HPDE6-E6E7 (cell line): Measurements from ENCODE around the gene ACTL8.

Experiments
- DNase-seq: peaks from one replicate; pipeline ENCODE4 v3.0.0; 2011; ENCODE audit warnings: missing footprints; ENCODE audit errors: extremely low spot score

Gene ACTL8, protein sequence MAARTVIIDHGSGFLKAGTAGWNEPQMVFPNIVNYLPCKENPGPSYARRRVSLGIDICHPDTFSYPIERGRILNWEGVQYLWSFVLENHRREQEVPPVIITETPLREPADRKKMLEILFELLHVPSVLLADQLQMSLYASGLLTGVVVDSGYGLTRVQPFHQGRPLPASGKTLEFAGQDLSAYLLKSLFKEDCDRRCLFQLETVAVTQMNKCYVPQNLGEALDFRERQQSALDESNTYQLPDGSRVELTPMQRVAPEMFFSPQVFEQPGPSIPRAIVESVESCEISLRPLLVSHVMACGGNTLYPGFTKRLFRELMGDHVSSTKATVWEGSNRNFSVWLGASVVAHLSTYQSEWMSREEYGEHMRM

DNA sequence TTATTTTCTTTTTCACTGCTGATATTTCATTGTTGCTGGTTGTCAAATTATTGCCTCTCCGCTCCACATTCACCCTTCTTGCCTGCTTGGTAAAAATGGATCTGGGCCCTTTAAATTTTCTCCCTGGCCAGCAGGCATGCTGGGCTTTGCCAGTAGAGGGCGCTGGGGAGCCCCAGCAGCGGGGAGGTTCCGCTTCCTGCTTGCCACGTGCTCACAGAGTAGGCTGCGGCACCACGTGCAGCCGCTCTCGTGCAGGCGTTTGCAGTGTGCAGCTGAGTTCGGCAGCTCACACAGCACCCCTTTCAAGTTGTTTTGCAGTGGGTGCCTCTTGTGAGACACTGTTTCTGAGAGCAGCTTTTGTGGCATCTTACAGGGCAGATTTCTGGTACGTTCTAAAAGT is at the start of gene ACTL8:
ACTL8 (plus strand) TSS at position 214 of the 400 bp plus-strand sequence. CDS start 67,676 bp downstream, outside the sequence.
- DNase-seq: no peak

DNA sequence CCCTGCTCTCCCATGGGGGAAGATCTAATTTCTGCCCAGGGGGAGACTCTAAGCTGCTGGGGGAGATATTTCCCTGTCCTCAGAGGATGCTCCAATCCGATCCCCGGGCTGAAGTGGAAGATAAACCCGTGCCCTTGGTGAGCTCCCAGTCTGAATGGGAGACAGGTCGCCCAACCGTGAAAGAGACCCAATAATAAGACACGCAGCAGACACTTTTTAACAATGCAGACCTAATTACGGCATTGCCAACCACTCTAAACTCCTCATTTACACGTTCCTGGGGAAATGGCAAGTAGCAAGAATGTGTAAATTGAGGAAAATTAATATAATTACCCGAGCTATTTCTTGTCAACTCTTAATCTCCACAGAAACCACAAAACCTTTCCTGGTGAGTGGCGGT is 48.7 kb upstream of the ACTL8 start:
- no peak for DNase-seq

DNA sequence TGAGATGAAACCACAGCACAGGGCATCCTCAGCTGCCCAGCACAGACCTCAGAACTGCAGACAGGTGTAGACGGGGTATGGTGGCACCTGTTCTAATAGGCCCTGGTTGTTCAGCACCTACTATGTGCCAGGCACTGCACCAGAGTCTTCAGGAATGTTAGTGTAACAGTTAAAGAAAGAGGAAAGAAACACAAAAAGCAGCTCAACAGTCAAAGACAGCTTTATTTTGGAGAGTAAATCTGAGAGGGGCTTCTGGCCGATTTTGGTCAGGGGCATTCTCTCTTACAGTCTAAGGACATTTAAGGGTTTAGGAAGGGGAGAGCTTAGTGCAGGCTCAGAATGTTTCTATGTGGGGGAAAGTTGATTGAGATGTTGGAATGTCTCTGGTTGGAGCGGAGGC is 45.2 kb upstream of the ACTL8 start:
- DNase-seq: no peak

DNA sequence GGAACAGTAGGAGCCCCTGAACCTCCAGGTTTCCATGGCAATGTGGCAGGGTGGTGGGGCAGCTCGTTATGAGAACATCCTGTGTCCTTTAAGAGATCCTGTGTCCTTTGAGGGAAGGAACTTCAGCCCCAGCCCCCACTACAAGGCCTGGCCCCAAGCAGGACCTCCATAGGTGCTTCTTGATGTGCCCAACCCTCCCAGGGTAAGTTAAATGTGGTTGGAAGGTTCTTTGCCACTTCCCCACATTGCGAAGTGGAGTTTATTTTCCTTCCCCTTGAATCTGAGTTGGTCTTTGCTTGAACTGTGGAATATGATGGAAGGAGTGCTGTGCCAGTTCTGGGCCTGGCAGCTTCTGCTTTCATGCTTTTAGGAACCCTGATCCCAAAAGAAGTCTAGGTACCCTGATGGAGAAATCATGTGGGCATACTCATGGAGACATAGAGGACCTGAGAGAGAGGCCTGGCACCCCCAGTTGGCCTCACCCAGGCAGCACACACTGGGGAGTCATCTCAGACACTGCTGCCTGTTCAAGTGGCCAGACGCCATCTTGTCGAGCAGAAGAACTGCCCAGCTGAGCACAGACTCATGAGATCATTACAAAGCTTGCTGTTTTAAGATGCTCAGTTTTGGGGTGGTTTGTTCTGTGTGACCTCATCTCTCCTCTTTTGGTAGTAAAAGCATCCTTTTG is 44.1 kb upstream of the ACTL8 start:
- DNase-seq: no peak

DNA sequence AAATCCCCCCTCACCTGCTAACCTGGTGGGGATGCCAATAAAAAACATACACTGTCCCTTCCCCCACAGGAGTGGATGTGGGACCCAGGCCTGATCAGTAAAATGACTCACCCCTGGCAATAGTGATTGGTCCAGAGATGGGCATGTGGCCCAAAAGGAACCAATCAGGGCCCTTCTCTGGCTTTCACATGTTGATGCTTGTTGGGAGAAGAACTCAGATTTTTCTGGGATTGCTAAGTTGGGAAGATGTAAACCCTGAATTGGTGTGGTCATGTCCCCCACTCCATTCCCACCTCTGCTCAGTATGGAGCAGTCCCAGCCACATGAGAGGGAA is 43.6 kb upstream of the ACTL8 start:
- no peak for DNase-seq

DNA sequence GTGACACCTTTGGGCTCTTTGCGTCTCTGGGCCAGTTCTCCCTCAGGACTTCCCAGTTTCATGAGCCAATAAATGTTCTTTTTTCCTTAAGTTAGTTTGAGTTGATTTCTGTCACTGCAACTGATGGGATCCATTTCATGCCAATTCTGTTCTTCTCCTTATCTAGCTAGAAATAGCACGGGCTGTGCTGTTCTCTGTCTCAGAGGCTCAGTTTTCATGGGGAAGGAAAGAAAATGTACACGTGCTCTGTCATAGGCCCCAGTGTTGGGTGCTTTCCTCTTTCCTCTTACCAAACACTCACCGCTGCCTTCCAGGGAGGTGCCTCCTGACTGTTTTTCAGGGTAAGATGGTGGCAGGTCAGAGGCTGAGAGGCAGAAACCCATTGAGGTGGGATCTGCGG is 43.2 kb upstream of the ACTL8 start:
- DNase-seq: no peak

DNA sequence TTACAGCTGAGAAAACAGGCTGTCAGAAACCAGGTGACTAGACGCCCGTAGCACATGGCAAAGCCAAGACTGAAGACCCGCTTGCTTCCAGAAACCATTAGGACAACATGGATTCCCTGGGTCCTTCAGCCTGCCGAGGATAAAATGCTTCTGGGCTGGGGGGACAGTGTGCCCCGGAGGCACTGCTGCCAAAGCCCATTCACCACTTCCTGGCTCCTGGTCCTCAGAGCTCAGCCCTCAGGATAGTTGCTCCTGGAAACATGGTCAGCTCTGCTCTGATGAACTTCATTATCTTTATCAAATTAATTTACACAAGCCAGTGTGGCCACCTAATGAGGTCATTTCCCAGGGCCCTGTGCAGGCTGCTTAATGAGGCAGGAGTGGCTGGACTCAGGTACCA is 41.1 kb upstream of the ACTL8 start:
- no peak for DNase-seq

DNA sequence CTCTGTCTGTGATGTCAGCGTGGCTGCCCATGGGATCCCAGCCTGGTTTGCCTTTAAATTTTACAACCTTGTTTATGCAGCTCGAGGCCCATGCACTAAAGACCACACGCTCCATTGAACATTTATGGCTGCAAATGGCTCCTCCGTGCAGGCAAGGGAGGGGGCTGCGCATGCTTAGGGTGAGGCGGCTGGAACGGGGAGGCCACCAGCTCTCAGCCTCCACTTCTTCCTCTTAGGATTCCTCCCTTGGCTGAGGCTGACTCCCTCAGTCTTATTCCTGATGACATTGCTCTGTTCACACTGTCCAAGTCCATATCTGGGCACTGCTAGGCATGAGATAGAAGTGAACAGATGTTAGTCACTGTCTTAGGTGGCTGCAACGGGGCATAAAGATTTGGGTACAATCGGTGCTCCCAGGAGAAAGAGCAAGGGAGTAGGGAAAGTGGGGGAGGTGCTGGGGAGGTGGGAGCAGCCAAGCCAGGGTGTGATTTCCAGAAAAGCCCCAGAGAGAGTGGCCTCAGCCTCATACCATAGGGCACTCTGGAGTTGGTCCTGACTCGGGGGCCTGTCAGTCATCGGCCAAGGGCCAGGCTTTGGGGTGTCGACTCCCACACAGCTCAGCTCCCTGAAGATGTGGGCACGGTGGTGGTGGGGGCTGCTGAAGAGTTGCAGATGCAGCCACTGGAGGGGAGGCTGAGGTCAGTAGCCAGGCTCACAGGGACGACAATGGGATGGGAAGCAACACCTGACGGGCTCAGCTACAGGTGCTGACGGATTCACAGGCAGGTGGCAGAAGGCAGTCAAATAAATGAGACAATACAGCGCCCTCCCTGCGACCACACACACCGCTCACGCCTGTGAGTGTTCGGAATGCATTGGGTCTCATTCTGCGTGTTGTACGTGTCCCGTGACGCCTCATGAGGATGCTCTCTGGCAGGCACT is 37.3 kb upstream of the ACTL8 start:
- no peak for DNase-seq

DNA sequence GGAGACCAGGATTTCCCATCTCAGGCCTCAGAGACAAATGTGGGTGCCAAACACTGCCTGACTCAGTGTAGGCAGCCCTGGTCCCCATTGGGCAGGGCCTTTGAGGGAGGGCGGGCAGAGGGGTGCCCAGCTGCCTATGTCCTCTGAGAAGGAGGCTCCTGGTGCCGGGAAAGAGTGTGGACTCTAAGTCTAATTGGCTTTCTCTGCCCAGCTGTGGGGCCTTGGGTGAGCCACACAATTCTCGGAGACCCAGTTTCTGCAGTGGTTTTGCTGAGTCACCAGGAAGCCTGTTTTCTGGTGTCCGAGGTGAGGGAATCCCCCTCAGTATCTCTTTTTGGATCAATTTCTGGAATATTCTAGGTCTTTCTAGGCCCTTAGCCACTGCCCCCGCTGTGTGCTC is 35.3 kb upstream of the ACTL8 start:
- DNase-seq: no peak

DNA sequence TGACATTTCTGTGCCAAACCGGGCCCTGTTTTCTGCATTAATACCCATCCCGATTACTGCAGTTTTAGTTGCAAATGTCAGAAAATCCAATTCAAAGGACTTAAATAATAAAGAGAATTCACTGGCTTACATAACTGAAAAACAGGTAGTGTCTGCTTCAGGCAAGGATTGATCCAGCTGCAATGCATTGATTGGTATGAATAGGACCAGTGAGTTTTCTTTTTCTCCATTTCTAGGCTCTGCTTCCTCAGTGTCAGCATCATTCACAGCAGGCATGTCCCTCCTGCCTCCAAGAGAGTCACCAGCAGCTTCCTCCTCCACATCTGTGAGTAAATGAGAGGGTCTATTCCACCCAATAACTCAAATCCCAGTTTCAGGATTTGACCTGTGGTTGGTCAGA is 33.7 kb upstream of the ACTL8 start:
- DNase-seq: no peak

DNA sequence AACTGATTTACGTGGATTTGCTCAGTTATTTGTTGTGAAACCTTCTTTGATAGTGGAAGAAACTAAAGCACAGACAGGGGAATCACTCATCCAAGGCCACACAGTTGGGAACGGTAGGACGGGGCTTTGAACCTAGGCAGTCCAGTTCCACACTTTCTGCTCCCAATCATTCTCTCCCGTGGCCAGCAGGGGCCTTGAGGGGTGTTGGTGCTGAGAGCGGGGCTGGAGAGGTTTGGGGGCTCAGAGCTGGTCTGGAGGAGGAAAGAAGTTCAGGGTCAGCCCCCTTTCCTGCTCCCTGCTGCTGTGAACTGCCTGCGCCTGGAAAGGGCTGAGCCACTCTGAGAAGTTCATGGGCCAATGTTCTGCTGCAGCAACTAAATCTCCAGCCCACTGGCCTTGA is 31.4 kb upstream of the ACTL8 start:
- no peak for DNase-seq

DNA sequence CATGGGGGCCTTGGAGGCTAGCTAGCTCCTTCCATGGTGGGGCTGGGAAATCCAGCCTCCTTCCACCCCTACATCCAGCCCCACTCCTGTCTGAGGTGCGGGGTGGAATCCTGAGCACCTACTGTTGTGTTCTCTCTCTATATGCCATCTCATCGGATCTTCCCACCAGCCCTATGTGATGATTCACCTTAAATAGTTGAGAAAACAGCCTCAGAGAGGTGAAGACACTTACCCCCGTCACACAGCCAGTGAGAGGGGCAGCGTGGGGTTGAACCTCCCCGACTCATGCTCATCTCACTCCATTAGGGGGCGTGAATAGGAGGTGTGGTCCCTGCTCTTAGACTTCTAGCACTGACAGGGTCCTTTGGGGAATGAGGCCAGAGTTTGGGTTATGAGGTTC is 31.0 kb upstream of the ACTL8 start:
- no peak for DNase-seq

DNA sequence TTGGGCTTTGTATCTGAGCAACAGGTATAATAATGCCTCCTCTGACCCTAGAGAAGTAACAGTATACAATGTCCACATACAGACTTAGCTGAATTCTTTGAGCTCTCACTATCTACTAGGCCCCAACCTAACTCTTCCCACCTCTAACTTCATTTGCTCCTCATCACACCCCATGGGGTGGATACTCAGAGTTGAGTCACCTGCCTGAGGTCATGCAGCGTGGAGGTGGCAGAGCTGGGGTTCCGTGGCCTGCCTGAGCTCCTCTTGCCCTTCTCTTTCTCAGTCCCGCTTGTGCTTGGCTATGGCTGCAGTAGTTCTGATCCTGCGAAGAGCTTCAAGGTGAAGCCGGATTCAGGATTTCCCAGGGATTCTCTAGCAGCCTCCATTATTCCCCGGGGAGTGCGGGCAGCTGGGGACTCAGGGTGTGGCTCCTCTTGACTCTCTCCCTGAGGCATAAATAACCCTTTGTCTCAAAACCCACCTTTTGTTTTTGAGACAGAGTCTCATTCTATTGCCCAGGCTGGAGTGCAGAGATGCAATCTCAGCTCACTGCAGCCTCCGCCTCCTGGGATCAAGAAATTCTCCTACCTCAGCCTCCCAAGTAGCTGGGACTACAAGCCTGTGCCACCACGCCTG is 29.9 kb upstream of the ACTL8 start:
- no peak for DNase-seq

DNA sequence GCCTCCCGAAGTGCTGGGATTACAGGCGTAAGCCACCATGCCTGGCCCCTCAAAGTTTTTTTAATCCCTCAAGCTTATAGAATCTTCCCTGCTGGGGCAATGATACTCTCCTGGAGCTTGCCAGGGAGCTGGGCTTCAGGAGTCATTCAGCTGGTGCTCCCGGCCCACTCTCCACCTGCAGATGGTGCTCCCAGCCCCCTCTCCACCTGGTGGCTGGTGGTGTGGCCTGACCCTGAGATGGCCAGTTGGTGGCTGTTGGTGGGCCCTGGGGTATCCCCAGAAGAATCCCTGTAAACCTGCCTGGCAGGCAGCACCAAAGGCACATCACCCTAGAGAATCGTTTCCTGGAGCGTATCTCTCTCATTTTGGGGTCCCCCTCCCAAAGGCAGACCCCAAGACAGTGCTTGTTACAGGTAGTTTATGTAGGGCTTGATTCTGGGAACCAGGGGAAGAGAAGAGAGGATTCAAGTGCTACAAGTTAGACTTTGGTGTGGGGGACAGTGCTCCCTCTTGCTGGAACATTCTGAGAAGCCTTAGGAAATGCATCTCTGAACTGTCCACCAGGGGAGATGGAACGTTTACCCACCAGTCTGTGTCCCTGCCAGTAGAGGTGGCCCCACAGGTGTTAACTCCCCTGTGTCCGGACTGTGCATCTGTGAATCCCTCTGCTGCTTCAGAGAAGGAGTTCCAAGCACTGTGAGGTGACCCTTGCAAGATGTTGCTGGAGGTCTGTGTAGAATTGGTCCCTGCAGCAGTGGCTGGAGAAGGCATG is 29.1 kb upstream of the ACTL8 start:
- DNase-seq: no peak

DNA sequence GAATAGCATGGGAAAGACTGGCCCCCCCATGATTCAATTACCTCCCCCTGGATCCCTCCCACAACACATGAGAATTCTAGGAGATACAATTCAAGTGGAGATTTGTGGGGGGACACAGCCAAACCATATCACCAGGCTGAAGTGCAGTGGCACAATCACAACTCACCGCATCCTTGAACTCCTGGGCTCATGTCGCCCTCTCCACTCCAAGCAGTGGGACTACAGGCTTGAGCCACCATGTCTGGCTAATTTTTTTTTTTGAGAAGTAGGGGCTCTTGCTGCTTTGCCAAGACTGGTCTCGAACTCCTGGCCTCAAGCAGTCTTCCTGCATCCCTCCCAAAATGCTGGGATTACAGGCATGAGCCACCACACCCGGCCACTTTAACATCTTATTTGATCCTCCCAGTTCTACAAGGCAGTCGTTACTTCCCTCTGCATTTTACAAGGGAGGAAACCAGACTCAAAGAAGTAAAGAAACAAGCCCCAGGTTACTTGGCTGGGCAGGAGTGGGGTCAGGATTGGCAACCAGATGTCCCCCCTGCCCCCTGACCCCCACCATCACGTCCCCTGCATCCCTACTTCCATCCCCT is 26.9 kb upstream of the ACTL8 start:
- DNase-seq: no peak

DNA sequence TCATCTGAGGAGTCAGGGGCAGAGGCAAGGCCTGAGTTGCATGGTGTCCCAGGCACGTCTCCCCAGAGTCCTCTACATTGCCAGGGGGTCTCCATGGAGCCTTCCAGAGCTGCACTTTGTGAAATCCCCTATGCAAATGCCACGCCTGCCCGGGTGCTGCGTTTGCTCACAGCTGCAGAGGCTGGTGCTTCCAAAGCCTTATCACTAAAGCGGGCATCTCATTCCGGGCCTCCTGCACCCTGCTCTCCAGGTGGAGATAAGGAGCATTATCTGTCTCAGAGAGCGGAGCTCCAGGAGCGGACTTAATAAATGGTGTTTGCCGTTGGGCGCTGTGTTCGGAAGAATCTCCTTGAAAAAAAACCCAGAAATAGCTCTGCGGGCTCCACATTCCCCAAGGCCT is 25.9 kb upstream of the ACTL8 start:
- no peak for DNase-seq

DNA sequence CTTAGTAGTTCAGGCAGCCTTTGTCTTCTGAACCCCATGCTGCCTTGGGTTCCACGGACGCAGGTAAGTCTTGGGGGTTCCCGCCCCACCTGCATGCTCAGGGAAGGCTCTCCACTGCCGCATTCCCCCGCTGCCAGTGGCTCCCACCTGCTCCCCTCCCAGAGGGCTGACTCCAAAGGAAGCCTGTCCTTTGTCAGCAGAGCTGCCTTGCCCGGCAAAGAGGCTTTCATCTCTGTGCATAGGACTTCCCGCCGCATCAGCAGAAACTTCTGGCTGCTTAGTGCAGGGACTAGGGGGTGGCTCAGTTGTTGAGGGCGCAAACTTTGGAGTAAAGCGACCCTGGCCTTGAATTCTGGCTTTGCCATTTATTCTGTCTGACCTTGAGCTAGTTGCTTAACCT is 25.2 kb upstream of the ACTL8 start:
- no peak for DNase-seq

DNA sequence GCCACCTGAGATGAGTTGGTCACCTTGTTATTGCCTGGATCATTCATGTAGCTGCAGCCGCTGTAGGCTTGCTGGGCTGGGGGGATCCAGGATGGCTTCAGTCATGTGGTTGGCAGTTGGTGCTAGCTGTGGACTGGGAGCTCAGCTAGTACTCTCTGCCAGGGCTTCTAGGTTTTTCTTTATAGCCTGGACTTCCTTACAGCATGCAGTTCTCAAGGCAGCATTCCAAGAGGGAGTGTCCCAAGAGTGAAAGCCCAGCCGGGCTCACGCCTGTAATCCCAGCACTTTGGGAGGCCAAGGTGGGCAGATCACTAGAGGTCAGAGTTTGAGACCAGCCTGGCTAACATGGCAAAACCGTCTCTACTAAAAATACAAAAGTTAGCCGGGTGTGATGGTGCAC is 23.7 kb upstream of the ACTL8 start:
- no peak for DNase-seq

DNA sequence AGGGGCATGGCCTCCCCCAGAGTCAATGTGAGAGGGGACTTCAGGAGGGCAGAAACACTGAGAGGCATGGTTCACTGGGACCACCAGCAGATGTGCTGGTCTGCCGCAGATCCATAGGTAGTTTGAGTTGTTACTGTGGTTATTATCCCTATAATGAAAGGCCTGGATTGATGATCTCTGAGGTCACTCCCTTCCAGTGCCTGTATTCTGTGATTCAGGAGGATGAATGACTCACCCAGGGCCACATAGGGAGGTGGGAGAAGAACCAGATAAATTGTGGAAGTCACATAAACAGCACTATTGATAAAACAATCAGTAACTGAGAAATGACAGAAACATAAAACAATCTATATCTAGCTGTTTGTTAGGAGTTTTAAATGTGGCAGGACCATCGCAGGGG is 22.7 kb upstream of the ACTL8 start:
- peak; percentile 15 for DNase-seq

DNA sequence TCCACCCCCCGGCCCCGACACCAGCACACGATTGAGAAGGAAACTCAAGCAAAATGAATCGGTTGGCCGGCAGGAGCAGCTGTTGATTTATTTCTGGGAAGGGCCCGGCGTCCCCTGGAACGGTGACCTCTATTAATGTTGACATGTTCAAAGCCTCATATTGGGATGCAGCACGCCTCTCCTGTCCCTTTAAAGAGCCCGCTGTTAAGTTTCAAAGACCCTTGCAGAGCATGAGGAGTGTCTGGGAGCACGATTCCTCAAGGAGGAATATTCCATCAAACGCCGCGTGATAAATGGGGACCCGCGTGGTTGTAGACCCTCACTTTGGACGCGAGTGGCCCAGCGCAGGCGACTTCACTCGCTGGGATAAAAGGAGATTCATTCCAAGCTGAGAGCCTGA is 21.5 kb upstream of the ACTL8 start:
- no peak for DNase-seq

DNA sequence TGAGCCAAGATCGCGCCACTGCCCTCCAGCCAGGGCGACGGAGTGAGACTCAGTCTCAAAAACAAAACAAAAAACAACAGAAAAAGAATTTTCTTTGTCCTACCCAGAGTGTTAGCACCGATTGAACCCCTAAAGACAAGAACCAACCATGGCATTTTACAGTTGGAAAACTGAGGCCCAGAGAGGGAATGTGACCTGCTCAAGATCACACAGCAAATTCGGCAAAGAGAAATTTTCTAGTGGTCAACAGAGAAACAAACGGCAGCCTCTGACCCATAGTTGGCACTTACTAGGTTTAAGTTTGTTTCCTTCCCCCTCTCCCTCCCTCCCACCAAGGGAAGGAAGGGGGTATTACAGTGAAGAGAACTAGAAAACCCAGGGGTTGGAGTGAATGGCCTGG is 20.5 kb upstream of the ACTL8 start:
- no peak for DNase-seq
